Sigmoid colon (tissue), 4 donors: Measurements from ENCODE around the gene GRAMD1A.

Experiments
- CTCF ChIP-seq, 4 experiments: fragments of 450-650 bp in 3 of 4; fragments of 200-600 bp in 1 of 4; IDR thresholded peaks; one replicate each; pipeline ENCODE4 v1.5.1; 2016 to 2019; ENCODE audit warnings: antibody characterized with exemption in 4 of 4, mild to moderate bottlenecking in 3 of 4, moderate library complexity in 2 of 4
- POLR2AphosphoS5 ChIP-seq, 4 donors: sonication (generic); formaldehyde crosslinking; IDR thresholded peaks; one replicate each; pipeline ENCODE4 v1.6.1; 2017; ENCODE audit warnings: antibody characterized with exemption in 4 of 4

- TF ChIP-seq CTCF (IDR thresholded peaks at IDR 0.05) (no peak), POLR2AphosphoS5 (IDR thresholded peaks at IDR 0.05) (no peak)
Observed at GRCh38 chr19:35062942-35063341, 62.8 kb downstream of the GRAMD1A start.
